ENCODE measurements around the gene KCNQ1. TPM values are rescaled to one million over a fixed set of nuclear protein-coding genes. Genes with fewer than 3 reads are reported as not detected.

Gene KCNQ1
- total and polyA plus RNA-seq, 9 of the 15 experiments (the other 6 are each of a cell fraction or from before 2014, with no cell fraction given), result 0.44 TPM; not detected in 8

DNA sequence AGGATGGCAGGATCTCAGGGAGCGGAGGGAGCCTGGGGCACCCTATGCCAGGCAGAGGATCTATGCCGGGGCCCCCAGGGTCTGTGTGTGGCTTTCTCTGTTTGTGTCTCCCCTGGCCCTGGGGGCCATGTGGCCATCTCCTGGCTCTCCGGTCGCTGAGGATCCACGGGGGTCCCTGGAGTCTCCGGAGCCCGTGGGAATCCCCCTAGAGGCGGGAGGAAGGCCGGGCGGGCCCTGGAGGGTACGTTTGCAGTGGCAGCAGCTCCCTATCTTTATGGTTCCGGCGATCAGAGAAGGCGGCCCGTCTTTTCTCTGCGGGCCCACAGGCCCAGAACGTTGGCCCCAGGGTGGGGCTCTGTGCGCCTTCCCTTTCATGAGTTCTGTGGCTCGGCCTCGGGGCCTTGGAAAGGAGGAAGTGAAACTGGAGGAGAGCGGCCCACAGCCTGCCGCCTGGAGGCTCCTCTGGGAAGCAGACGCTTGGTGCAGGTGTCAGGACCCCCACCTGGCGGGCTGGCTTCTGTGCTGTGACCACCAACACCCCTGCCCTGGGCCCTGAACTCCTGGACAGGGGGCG is 82.1 kb downstream of the KCNQ1 start (continued):
- TF ChIP-seq, protein P1, sequence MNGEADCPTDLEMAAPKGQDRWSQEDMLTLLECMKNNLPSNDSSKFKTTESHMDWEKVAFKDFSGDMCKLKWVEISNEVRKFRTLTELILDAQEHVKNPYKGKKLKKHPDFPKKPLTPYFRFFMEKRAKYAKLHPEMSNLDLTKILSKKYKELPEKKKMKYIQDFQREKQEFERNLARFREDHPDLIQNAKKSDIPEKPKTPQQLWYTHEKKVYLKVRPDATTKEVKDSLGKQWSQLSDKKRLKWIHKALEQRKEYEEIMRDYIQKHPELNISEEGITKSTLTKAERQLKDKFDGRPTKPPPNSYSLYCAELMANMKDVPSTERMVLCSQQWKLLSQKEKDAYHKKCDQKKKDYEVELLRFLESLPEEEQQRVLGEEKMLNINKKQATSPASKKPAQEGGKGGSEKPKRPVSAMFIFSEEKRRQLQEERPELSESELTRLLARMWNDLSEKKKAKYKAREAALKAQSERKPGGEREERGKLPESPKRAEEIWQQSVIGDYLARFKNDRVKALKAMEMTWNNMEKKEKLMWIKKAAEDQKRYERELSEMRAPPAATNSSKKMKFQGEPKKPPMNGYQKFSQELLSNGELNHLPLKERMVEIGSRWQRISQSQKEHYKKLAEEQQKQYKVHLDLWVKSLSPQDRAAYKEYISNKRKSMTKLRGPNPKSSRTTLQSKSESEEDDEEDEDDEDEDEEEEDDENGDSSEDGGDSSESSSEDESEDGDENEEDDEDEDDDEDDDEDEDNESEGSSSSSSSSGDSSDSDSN (IDR thresholded peaks at IDR 0.05; ENCODE audit: borderline replicate concordance in 1 of 2, low read depth in 2 of 2, low read length in 2 of 2), result peak in 1 of 2 experiments; percentile 84; a peak in 2 of 4 replicates
- TF ChIP-seq ELF1 (tag; IDR thresholded peaks at IDR 0.05), result peak; percentile 36; the same call in 1 of the 2 replicates

DNA sequence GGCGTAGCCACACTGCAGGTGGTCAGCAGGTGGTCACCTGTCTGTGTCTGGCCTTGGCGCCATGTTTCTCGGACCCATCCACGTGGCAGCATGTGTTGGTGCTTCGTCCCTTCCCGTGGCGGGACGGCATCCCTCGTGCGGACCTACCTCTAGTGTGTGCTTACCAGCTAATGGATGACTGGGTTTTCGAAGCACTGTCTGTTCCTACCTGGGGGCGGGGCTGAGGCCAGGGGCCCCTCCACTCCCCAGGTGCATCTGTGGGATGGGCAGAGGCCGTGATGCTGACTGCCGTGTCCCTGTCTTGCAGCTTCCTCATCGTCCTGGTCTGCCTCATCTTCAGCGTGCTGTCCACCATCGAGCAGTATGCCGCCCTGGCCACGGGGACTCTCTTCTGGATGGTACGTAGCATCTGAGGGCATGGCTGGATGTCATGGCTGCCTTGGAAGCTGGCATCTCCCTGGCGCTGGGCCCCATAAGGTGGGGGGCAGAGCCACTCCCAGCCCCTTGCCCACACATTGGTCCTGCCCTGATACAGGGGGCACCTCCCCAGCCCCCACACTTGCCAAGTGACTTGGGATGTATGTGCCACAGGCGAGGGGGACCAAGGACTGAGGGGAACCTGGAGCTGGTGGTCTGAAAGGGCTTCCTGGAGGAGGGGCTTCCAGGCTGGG is 82.9 kb downstream of the KCNQ1 start:
- no peak overlapping the region for H3K4me3 ChIP-seq
- DNase-seq (ENCODE audit: extremely low read depth in 1 of 4, low spot score in 3 of 4) (no peak), FAIRE-seq (no peak), ATAC-seq (no peak)
- H3K9me3 ChIP-seq (replicated peaks; ENCODE audit: control insufficient read depth, insufficient read depth, low read depth, low read length), result no peaks in the 10 kb centered on the region
- TF ChIP-seq KAT2B (IDR thresholded peaks at IDR 0.05; ENCODE audit: low read depth, low read length) (no peak), KLF10 (CRISPR knock-in tag; IDR thresholded peaks at IDR 0.05) (no peak), CEBPG (CRISPR knock-in tag; IDR thresholded peaks at IDR 0.05) (0 out of 2 replicates have a peak, but pooled peaks have one; percentile 18), CEBPG (tag; conservative IDR thresholded peaks at IDR 0.05 in 1 of 2, IDR thresholded peaks at IDR 0.05 in 1 of 2) (no peak)
- TF ChIP-seq, protein P2, sequence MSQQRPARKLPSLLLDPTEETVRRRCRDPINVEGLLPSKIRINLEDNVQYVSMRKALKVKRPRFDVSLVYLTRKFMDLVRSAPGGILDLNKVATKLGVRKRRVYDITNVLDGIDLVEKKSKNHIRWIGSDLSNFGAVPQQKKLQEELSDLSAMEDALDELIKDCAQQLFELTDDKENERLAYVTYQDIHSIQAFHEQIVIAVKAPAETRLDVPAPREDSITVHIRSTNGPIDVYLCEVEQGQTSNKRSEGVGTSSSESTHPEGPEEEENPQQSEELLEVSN (IDR thresholded peaks at IDR 0.05; ENCODE audit: borderline replicate concordance in 1 of 2, extremely low read depth in 1 of 2, insufficient read depth in 1 of 2, insufficient read length in 1 of 2, low read depth in 1 of 2, low read length in 1 of 2, poor library complexity in 1 of 2, severe bottlenecking in 1 of 2), result peak in 1 of 2 experiments; percentile 79
- TF ChIP-seq, protein P3, sequence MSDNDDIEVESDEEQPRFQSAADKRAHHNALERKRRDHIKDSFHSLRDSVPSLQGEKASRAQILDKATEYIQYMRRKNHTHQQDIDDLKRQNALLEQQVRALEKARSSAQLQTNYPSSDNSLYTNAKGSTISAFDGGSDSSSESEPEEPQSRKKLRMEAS (CRISPR knock-in tag; IDR thresholded peaks at IDR 0.05), result peak; percentile 75
- TF ChIP-seq, protein P4, sequence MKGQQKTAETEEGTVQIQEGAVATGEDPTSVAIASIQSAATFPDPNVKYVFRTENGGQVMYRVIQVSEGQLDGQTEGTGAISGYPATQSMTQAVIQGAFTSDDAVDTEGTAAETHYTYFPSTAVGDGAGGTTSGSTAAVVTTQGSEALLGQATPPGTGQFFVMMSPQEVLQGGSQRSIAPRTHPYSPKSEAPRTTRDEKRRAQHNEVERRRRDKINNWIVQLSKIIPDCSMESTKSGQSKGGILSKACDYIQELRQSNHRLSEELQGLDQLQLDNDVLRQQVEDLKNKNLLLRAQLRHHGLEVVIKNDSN (CRISPR knock-in tag; IDR thresholded peaks at IDR 0.05), result peak; percentile 16; the same call in 1 of the 2 replicates
- H3K4me2 ChIP-seq (ENCODE audit: insufficient read depth, low read length), result no peak overlapping the region
- no peaks in the 10 kb centered on the region for H3K79me2 ChIP-seq (ENCODE audit: control insufficient read depth, insufficient read depth, low read length)
- peaks cover 7% of the 10 kb centered on the region for H4K20me1 ChIP-seq (replicated peaks; ENCODE audit: control insufficient read depth, insufficient read depth, low read length)
- H3K36me3 ChIP-seq (ENCODE audit: control insufficient read depth, insufficient read depth, low read length), result no peaks in the 10 kb centered on the region
- peaks cover 0 to 54% of the 10 kb centered on the region in 2 experiments; a peak in 2 of 5 replicates for H3K4me1 ChIP-seq (replicated peaks in 1 of 2; ENCODE audit: control insufficient read depth in 2 of 2, insufficient read depth in 2 of 2, low read length in 2 of 2)
- 0 out of 2 replicates have a peak overlapping the region, but pooled peaks have one; percentile 37 for H2AFZ ChIP-seq (ENCODE audit: low read depth, low read length)
- H3K27ac ChIP-seq (ENCODE audit: extremely low read depth, low read depth, low read length), result no peak overlapping the region
- no peaks in the 10 kb centered on the region for H3K9me1 ChIP-seq (ENCODE audit: control insufficient read depth, insufficient read depth, low read length)
- peaks cover 7 to 66% of the 10 kb centered on the region in 2 experiments; a peak in 4 of 5 replicates for H3K27me3 ChIP-seq (ENCODE audit: control insufficient read depth in 2 of 2, insufficient read depth in 2 of 2, low read length in 2 of 2)
- in situ Hi-C loops (cut with MboI) (no loop called here), intact Hi-C loops (cut with micrococcal nuclease) (no loop called here)
- BruUV-seq (replicated peaks), result no TSS peak
- ChIA-PET CTCF (ENCODE audit: low intra/inter-chr PET ratio) (interaction anchor here (0.6 kb wide), 1 partner anchor 70 kb away, joined by 4 read pairs; no protein-coding TSS in a partner anchor), POLR2A (interaction anchor here (0.6 to 0.7 kb wide), 3 partner anchors 8 to 402 kb away, joined by 3 to 4 read pairs (median 3); no protein-coding TSS in a partner anchor)
- 20% methylated on average over 20 of the region's 22 CpGs for WGBS (ENCODE audit: insufficient coverage, low coverage, missing lambda C conversion rate)
- no peak overlapping the region for H3K9ac ChIP-seq (ENCODE audit: insufficient read depth in 1 of 2, low read depth in 2 of 2, low read length in 2 of 2)
